ENCODE measurements around the gene LARP4B. TPM values are rescaled to one million over a fixed set of nuclear protein-coding genes. Genes with fewer than 3 reads are reported as not detected.
A peak's percentile ranks its signal among the peaks of the same experiment; 100 is the strongest.

The LARP4B gene
- total RNA-seq, 6 experiments from 2014 or later: 81.5 to 88.1 (median 83.5) TPM

DNA sequence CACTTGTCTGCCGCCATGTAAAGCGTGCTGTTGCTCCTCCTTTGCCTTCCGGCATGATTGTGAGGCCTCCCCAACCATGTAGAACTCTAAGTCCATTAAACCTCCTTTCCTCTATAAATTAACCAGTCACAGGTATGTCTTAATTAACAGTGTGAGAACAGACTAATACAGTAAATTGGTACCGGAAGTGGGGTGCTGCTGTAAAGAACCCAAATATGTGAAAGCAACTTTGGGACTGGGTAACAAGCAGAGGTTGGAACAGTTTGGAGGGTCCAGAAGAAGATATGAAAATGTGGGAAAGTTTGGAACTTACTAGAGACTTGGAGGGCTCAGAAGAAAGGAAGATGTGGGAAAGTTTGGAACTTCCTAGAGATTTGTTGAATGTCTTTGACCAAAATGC lies 135.3 kb downstream of the LARP4B start:
- no peak overlapping the region for H3K4me3 Mint-ChIP-seq
- peaks cover 58% of the 10 kb centered on the region for H3K36me3 Mint-ChIP-seq (ENCODE audit: low read depth)
- no peak for TF ChIP-seq CTCF (IDR thresholded peaks at IDR 0.05)
- DNase-seq: no peak
- H3K4me1 Mint-ChIP-seq (ENCODE audit: low read depth): peaks cover 13% of the 10 kb centered on the region
- no peak overlapping the region for H3K27ac Mint-ChIP-seq
- peaks cover 44% of the 10 kb centered on the region for H3K9me3 Mint-ChIP-seq
- H3K27me3 Mint-ChIP-seq (ENCODE audit: insufficient read depth): peaks cover 8% of the 10 kb centered on the region

- Mint-ChIP-seq H3K27me3 (ENCODE audit: insufficient read depth) (peaks cover 8% of the 10 kb centered on the region), H3K36me3 (ENCODE audit: low read depth) (peaks cover 46% of the 10 kb centered on the region), H3K9me3 (peaks cover 36% of the 10 kb centered on the region), H3K4me1 (ENCODE audit: low read depth) (peaks cover 16% of the 10 kb centered on the region), H3K27ac (no peak overlapping the region; the same call in 1 of the 2 replicates), H3K4me3 (no peak overlapping the region; the same call in 1 of the 2 replicates)
- DNase-seq: peak; percentile 33
- peak; percentile 61 for TF ChIP-seq CTCF (IDR thresholded peaks at IDR 0.05)
These were observed 137.0 kb downstream of the LARP4B start for GRCh38 chr10:794382-794956.

DNA sequence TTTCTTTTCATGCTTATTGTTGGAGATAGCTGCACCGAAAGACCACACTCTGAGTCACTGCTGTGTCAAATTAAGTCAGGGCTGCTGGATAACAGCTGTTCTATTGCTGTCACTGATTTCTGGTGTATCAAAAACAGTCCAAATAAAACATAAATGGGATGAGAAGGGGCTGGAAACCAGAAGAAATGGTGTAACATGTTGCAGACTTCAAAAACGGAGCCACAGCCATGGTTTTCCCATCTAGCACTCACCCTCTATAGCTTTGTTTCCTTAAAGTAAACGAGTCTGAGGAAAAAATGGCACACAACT lies 138.8 kb downstream of the LARP4B start:
- peaks cover 11% of the 10 kb centered on the region for H3K27me3 Mint-ChIP-seq (ENCODE audit: insufficient read depth)
- no peak for TF ChIP-seq CTCF (IDR thresholded peaks at IDR 0.05)
- H3K36me3 Mint-ChIP-seq (ENCODE audit: low read depth): peaks cover 29% of the 10 kb centered on the region
- no peak overlapping the region for H3K4me3 Mint-ChIP-seq
- peaks cover 20% of the 10 kb centered on the region for H3K4me1 Mint-ChIP-seq (ENCODE audit: low read depth)
- H3K9me3 Mint-ChIP-seq: peaks cover 19% of the 10 kb centered on the region
- no peak for DNase-seq
- H3K27ac Mint-ChIP-seq: no peak overlapping the region; the same call in 1 of the 2 replicates

GRCh38 chr10:792083-792791 lies 139.3 kb downstream of the LARP4B start:
- peaks cover 24% of the 10 kb centered on the region for H3K36me3 Mint-ChIP-seq (ENCODE audit: low read depth)
- H3K4me1 Mint-ChIP-seq (ENCODE audit: low read depth): peaks cover 20% of the 10 kb centered on the region
- no peak overlapping the region for H3K4me3 Mint-ChIP-seq
- peaks cover 14% of the 10 kb centered on the region for H3K9me3 Mint-ChIP-seq
- H3K27me3 Mint-ChIP-seq (ENCODE audit: insufficient read depth): peaks cover 13% of the 10 kb centered on the region
- no peak for DNase-seq
- TF ChIP-seq CTCF (IDR thresholded peaks at IDR 0.05): no peak
- H3K27ac Mint-ChIP-seq: no peak overlapping the region; the same call in 1 of the 2 replicates

DNA sequence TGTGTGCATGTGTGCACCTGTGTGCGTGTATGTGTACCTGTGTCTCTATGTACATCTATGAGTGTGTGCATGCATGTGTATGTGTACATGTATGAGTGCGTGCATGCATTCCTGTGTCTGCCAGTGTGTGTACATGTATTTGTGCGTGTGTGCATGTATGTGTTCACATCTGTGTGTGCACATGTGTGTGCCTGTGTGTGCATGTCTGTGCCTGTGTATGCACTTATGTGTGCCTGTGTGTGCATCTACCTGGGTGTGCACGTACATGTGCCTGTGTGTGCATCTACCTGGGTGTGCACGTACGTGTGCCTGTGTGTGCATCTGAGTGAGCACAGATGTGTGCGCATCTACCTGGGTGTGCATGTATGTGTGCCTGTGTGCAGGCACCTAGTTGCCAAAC lies 139.9 kb downstream of the LARP4B start:
- H3K4me3 Mint-ChIP-seq: no peak overlapping the region
- TF ChIP-seq CTCF (IDR thresholded peaks at IDR 0.05): no peak
- no peak overlapping the region for H3K27ac Mint-ChIP-seq
- H3K9me3 Mint-ChIP-seq: peaks cover 8% of the 10 kb centered on the region
- peaks cover 21% of the 10 kb centered on the region for H3K36me3 Mint-ChIP-seq (ENCODE audit: low read depth)
- peaks cover 13% of the 10 kb centered on the region for H3K27me3 Mint-ChIP-seq (ENCODE audit: insufficient read depth)
- peaks cover 20% of the 10 kb centered on the region for H3K4me1 Mint-ChIP-seq (ENCODE audit: low read depth)
- DNase-seq: no peak
